ENCODE results near the gene SPOCK1.

DNA sequence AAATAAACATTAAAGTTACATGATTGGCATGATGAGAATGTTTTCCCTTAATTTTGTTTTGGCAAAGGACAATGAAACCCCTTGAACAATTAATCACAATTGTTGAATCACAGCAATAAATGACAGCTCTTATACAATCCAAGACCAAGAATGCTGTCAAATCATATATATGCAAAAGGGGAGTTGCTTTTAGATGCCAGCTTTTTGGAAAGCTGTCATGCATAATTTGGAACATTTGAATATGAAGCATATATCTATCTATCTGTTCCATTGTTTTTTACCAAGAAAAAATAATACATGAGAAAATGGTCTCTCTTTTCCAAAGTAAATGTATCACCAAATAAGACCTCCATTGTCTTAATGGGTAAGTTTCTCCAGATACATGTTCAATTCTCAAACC is 44.5 kb downstream of the SPOCK1 start:
- TF ChIP-seq POLR2AphosphoS5 (IDR thresholded peaks at IDR 0.05; ENCODE audit: insufficient read depth, low read depth, low read length) (no peak), EZH2 (IDR thresholded peaks at IDR 0.05; ENCODE audit: borderline replicate concordance, low read depth, low read length, severe bottlenecking) (no peak), POLR2A (IDR thresholded peaks at IDR 0.05; ENCODE audit: low read depth, low read length) (no peak)
- TF ChIP-seq, protein P1, sequence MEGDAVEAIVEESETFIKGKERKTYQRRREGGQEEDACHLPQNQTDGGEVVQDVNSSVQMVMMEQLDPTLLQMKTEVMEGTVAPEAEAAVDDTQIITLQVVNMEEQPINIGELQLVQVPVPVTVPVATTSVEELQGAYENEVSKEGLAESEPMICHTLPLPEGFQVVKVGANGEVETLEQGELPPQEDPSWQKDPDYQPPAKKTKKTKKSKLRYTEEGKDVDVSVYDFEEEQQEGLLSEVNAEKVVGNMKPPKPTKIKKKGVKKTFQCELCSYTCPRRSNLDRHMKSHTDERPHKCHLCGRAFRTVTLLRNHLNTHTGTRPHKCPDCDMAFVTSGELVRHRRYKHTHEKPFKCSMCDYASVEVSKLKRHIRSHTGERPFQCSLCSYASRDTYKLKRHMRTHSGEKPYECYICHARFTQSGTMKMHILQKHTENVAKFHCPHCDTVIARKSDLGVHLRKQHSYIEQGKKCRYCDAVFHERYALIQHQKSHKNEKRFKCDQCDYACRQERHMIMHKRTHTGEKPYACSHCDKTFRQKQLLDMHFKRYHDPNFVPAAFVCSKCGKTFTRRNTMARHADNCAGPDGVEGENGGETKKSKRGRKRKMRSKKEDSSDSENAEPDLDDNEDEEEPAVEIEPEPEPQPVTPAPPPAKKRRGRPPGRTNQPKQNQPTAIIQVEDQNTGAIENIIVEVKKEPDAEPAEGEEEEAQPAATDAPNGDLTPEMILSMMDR (IDR thresholded peaks at IDR 0.05; ENCODE audit: extremely low read depth in 1 of 2, insufficient read depth in 1 of 2, low read depth in 1 of 2, low read length in 2 of 2) = no peak
- TF ChIP-seq, protein P2, sequence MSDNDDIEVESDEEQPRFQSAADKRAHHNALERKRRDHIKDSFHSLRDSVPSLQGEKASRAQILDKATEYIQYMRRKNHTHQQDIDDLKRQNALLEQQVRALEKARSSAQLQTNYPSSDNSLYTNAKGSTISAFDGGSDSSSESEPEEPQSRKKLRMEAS (IDR thresholded peaks at IDR 0.05; ENCODE audit: insufficient read depth, insufficient read length) = no peak

Measured in endothelial cell of umbilical vein (primary cell).